GM21529 (cell line): ENCODE results near the gene PKN1.
A peak's percentile ranks its signal among the peaks of the same experiment; 100 is the strongest.
"Not testable (repeated sequence)": the region's sequence is repeated elsewhere in the genome, so short reads cannot be mapped to it uniquely, and the experiment has no call there.

Experiments
- ATAC-seq: cut with Tn5 transposase; IDR thresholded peaks from one replicate; pipeline ENCODE4 v1.9.1; 2021; ENCODE audit not compliant: unreplicated experiment

The PKN1 gene

DNA sequence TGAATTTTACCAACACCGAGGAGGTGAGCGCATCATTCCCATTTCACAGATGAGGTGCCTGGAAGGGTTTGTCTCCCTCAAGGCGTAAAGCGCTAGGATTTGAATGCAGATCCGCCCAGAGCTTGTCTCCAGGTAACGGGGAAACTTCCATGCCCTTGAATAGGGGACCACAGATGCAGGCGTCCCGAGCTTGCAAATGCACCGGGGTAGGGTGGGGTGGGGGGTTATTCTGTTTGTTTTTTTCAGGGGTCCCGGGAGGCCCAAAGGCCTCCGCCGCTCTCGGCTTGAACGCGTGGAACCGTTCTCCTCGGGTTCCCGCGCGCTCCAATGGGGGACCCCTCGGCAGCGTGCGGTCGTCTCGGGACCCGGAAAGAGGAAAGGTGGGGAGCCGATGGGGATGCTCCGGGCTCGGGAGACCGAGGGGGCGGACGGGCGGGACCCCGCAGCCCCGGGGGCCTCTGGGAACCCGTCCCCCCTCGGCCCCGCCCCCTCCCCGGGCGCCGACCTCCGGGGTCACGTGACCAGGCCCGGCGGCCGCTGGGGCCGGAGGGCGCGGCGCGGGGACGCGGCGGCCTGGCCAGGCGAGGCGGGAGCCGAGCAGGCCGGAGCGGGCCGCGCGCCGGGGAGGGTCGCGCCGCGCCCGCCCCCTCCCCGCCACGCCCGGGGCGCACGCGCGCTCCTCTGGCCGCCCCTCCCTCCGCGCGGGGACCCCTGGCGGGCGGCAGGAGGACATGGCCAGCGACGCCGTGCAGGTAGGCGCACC lies at the start of gene PKN1:
TSS of gene PKN1 (plus strand) at position 516 of the 763 bp plus-strand sequence. CDS start at position 732, 216 bp downstream.
- peak; percentile 36 for ATAC-seq

DNA sequence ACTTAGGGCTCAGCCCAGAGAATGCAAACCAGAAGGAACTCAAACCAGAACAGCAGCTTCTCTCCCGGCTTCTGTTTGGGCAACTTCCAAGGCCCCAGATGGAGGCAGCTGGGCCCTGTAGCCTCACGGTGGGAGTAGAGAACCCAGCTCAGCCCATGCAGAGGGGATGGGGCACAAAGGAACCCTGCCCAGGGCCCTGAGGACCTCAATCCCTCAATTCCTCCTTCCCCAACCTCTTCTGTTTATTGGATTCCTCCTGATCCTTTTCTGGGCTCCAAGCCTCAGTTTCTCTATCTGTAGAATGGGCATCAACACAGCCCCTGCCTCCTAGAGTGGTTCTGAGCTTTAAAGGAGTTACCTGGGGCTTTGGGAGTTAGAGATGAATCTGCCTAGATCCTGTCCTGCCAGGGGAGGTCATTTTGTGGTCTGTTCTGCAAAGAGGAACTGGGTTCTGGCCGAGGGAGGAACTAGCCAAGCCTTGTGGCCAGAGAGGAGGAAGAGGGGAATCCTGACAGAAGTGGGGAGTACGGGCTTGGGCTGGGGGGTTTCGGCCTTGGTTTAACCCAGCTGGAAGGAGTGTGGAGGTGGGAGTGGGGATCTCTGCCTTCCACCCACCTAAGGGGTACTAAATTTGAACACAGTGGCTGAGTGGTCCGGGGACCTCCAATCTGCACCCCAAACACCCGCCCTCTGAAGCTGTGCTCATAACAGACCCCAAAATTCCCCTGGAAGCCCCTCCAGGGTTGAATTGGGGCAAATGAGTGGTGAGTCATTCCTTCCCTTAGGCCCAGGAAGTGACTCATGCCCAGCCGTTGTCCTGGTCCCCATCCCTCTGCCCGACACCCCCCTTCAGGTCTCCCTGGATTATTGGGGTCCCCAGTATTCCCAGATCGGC lies 49.2 kb upstream of the PKN1 start:
- no peak for ATAC-seq

DNA sequence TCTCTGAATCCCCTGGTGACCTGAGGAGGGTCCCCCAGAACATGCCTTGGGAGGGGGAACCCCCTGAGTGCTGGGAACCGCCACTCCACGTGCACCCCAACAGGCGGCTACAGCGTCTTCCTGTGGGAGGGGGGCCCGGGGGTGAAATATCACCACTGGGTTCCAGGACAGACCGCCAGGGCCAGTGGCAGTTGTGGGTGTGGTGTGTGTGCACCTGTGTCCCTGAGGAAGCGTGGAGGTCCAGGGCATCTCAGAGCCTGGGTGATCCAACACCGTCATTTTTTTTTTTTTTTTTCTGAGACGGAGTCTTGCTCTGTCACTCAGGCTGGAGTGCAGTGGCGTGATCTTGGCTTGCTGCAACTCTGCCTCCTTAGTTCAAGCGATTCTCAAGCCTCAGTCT lies 47.6 kb upstream of the PKN1 start:
- no peak for ATAC-seq

DNA sequence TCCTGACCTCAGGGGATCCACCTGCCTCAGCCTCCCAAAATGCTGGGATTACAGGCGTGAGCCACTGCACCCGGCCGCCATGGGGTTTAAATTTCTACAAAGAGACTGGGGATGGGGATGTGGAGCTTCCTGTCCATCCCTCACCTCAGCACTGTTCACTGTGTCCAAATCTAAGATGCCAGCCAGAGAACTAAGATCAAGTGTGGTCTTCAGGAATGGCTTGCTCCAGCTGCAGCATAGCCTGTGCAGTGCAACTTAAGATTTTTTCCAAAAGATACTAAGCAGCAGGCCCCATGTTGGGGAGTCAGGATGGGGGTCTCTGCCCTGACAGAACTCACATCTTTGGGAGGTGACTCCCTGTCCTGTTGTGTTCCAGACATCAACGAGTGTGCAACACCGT lies 42.6 kb upstream of the PKN1 start:
- ATAC-seq = no peak

DNA sequence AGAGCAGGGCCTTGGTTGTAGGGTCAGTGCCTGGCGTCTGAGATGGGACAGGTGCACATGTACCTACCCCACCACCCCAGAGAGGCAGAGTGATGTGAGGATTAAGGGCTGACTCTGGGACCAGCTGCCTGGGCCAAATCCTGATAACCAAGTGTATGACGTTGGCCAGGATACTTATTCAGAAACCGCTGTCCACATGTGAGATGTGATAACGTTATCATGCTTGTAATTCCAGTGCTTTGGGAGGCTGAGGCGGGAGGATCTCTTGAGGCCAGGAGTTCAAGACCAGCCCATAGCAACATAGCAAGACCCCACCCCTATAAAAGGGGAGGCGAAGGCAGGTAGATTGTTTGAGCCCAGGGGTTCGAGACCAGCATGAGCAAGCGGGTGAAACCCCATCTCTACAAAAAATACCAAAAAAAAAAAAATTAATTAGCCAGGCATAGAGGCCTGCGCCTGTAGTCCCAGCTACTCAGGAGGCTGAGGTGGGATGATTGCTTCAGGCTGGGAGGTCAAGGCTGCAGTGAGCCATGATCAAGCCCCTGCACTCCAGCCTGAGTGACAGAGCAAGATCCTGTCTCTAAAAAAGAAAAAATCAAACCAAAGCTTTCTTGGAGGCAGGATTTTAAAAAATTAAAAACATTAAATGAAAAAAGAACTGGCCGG lies 41.8 kb upstream of the PKN1 start:
- ATAC-seq = no peak

DNA sequence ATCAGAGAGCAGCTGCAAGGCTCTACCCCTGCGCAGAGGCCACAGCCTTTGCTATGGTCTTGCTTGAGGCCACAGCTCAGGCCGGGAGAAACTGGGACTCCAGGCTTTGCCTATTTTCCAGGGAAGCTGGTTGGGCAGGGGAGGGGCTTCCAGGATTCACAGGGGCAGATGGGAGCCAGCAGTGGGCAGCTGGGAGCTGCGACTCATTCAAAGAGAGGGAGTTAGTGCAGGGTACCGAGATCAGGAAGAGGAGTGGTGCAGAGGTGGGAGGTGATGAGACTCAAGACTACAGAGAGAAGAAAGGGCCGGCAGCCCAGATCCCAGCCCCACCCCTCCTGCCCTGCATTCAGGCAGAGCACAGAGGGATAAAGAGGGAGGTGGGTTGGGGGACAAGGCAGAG lies 39.8 kb upstream of the PKN1 start:
- ATAC-seq = no peak

DNA sequence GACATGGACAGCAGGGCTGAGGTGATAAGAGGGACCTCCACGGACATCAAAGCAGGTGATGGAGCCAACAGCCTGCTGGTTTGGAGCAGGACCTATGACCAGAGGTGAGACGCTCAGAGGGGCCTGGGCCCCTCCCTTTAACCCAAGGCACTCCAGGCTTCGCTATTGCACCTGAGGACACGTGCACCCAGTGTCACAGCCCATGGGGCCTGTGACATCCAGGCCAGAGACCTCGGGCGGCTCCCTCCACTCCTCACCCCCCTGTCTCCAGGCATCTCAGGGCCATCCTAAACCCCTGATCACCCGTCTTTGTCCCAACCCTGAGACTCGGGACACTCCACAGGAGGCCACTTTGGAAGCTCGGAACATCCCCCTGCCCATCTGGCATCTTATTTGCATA lies 38.9 kb upstream of the PKN1 start:
- no peak for ATAC-seq

DNA sequence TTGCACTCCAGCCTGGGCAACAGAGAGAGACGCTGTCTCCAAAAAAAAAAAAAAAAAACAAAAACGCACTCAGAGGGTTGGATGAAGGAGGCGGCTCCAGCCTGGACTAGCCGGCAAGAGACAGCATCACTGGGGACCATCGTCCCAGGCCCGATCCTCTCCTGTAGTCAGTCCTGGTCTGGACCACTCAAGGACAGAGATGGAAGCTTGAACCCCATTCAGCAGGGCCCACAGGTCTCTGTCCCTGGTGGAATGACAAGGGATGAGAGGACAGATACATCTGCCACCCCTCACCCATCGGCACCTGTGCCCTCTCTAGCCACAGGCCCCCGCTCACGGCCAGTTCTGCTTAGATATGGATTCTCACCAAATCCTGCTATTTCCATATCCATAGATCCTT lies 37.8 kb upstream of the PKN1 start:
- ATAC-seq = no peak

DNA sequence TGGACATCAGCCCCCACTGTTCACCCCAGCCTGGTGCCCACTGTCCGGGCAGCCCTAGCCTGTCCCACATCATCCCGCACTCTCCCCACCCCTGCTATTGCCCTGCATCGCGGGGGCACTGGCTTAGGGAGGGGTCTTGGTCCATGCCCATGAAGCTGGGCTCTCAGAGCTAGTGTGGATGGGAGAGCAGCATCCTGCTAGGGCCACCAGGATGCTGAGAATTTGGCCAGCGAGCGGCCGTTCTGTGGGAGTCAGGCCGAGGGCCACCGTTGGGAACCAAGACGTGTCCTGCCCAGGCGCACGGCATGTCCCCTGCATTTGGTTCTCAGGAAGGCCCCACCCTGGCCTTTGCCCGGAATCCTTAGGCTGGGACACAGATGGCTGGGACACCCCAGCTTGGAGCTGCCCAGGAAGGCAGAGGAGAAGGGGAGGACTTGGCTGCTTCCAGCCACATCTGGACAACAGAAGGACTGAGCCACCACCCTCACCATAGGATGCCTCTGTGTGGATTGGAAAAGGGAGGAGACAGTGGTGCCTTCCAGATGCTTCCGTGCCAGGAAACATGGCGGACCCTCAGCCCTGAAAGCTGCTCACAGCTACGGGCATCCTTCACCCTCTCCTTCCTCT lies 37.3 kb upstream of the PKN1 start:
- ATAC-seq = no peak

DNA sequence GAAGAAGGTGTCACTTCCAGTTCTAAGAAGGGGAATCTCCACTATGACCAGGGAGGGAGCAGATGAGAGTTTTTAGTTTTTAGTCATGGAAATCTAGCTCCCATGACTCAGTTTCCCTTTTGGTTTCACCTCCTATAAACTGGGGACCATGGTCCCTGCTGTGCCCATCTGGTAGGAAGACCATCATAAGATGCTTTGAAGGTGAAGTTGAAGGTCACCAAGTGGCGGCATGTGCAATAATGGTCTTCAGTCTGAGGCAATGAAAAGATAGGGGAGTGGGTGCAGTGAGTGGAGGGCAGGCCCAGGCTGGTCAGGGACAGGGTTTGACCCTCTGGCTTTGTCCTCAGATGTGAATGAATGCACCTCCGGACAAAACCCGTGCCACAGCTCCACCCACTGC lies 36.4 kb upstream of the PKN1 start:
- not testable (repeated sequence) for ATAC-seq

DNA sequence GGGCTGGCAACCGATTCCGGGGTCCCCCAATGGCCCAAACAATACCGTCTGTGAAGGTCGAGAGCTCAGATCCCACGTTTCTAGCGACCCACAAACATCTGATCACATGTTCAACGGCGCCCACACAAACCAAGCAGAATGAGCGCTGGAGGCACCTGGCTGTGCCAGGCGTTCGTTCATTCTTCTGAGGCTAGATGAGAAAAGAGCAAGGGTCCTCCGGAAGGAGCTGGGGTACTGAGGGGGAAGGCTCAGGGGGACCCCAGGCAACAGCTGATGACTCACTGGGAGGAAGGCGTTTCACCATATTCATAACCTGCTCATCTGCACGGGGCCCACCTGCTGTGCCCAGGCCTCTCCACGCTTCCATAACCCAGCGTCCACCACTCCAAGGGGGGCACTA lies 35.9 kb upstream of the PKN1 start:
- ATAC-seq = not testable (repeated sequence)

DNA sequence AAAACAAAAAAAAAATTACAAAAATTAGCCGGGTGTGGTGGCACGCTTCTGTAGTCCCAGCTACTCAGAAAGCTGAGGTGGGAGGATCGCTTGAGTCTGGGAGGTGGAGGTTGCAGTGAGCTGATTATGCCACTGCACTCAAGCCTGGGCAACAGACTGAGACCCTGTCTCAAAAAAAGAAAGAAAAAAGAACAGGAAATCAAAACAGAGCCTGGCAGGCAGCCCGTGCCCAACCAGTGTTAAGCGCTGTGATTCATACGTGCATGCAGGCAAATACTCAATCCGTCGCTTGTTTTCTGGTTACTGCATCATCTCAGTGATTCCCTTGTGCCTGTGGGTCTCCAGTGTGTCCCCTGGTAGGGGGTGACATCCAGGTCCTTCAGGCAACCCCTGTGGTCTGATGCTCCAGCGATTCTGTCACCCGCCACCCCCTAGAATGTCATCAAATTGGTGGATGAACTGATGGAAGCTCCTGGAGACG lies 32.1 kb upstream of the PKN1 start:
- no peak for ATAC-seq

DNA sequence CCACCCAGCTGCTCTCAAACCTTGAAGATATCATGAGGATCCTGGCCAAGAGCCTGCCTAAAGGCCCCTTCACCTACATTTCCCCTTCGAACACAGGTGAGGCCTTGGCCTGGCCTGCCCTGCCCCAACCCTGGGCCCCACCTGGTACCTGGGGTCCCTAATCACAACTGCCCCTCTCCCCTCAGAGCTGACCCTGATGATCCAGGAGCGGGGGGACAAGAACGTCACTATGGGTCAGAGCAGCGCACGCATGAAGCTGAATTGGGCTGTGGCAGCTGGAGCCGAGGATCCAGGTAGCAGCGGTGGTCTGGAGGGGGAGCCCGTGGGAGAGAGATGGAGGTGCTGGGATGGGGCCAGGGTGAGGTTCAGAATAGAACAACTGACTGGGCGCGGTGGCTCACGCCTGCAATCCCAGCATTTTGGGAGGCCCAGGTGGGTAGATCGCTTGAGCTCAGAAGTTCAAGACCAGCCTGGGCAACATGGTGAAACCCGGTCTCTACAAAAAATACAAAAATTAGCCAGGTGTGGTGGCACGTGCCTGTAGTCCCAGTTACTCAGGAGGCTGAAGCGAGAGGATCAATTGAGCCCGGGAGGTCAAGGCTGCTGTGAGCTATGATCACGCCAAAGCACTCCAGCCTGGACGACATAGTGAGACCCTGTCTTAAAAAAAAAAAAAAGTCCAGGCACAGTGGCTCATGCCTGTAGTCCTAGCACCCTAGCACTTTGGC lies 31.5 kb upstream of the PKN1 start:
- no peak for ATAC-seq

DNA sequence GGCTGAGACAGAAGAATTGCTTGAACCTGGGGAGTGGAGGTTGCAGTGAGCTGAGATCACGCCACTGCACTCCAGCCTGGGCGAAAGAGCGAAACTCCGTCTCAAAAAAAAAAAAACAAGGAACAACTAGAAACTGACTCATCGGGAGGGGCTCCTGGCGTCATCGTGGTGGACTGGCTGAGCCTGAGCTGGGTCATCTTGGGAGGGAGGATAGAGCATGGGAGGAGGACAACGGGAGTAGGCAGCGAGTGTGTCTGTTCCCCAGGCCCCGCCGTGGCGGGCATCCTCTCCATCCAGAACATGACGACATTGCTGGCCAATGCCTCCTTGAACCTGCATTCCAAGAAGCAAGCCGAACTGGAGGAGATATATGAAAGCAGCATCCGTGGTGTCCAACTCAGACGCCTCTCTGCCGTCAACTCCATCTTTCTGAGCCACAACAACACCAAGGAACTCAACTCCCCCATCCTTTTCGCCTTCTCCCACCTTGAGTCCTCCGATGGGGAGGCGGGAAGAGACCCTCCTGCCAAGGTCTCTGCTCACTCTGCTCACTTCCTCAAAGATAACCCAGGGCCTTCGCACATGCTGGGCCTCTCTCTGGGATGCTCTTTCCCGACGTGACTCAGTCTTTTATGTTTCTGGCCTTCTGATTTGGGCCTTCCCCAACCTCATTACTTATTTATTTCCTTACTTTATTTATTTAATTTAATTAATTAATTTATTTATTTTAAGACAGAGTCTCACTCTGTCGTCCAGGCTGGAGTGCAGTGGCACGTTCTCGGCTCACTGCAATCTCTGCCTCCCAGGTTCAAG lies 30.6 kb upstream of the PKN1 start:
- no peak for ATAC-seq

DNA sequence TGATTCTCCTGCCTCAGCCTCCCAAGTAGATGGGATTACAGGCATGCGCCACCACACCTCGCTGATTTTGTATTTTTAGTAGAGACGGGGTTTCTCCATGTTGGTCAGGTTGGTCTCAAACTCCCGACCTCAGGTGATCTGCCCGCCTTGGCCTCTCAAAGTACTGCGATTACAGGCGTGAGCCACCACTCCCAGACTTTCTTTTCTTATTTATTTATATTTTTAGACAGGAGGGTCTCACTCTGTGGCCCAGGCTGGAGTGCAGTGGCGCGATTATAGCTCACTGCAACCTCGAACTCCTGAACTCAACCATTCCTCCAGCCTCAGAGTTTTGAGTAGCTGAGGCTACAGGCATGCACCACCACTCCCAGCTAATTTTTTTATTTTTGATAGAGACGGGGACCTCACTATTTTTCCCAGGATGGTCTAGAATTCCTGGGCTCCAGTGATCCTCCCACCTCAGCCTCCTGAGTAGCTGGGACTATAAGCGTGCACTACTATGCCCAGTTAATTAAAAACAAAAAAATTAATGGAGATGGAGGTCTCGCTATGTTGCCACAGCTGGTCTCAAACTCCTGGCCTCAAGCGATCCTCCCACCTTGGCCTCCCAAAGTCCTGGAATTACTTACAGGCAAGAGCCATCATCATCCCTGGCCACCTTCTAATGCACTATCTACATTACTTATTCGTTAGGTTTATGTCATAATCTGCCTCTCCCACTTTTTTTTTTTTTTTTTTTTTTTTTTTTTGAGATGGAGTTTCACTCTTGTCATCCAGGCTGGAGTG lies 29.8 kb upstream of the PKN1 start:
- not testable (repeated sequence) for ATAC-seq

DNA sequence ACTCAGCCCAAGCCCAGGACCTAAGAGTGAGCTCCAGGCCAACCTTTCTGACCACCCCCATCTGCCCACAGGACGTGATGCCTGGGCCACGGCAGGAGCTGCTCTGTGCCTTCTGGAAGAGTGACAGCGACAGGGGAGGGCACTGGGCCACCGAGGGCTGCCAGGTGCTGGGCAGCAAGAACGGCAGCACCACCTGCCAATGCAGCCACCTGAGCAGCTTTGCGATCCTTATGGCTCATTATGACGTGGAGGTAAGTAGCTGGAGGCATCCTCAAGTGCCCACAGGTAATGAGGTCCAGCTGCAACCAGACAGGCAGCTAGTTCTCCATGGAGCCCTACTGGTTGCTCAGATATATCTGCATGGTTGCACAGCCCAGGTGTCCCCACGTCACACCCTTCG lies 28.8 kb upstream of the PKN1 start:
- no peak for ATAC-seq

DNA sequence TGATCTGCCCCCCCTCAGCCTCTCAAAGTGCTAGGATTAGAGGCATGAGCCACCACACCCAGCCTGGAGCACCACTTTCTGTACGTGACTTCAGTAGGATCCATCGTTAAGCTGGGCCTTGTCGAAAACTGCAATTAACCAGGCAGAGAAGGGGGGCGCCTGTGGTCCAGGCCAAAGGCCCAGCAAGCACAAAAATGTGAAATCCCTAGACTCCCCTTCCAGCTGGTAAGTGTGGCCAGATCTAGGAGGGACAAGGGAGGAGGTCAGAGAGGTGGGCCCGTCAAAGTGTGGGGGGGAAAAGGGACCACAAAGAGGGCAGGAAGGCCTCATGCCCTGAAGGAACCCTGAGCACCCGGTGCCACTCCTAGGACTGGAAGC lies 27.7 kb upstream of the PKN1 start:
- no peak for ATAC-seq

DNA sequence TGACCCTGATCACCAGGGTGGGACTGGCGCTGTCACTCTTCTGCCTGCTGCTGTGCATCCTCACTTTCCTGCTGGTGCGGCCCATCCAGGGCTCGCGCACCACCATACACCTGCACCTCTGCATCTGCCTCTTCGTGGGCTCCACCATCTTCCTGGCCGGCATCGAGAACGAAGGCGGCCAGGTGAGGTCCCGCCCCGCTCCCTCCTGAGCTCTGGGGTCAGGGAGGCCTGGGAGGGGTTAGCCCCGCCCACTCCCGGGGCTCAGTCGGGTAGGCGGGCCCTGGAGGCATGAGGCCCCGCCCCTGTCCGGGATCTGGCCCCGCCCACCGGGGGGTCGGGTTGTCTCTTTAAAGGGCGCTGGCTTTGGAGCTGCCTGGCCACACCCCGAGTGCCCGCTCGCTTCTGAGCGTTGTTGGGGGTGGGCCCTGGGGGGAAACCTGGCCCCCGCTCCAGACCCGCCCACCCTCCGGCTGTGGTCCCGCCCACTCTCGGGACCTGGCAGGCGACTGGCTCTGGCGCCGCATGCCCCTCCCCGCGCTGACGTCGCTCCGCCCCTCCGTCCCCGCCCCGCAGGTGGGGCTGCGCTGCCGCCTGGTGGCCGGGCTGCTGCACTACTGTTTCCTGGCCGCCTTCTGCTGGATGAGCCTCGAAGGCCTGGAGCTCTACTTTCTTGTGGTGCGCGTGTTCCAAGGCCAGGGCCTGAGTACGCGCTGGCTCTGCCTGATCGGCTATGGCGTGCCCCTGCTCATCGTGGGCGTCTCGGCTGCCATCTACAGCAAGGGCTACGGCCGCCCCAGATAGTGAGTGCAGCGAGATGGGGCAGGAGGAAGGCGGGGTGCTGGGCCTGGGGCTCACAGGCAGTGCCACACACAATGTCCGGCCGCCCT lies 27.1 kb upstream of the PKN1 start:
- peak; percentile 61 for ATAC-seq
